KOPT-K1 (cell line): ENCODE data around the gene HADHB.
"Not testable (repeated sequence)": the region's sequence is repeated elsewhere in the genome, so short reads cannot be mapped to it uniquely, and the experiment has no call there.

ENCODE experiments used
- H3K27ac ChIP-seq: fragments of 200-600 bp; sonication (generic); 2 replicates; pipeline ENCODE4 v1.5.1; 2016; ENCODE audit warnings: antibody characterized with exemption, mild to moderate bottlenecking, low read depth, low read length; ENCODE audit not compliant: poor library complexity, severe bottlenecking
- H3K36me3 ChIP-seq: fragments of 200-600 bp; sonication (generic); 2 replicates; pipeline ENCODE4 v1.5.1; 2017; ENCODE audit warnings: antibody characterized with exemption, mild to moderate bottlenecking, low read length, moderate library complexity; ENCODE audit not compliant: insufficient read depth
- H3K9me3 ChIP-seq: fragments of 200-600 bp; sonication (generic); 2 replicates; pipeline ENCODE4 v1.5.1; 2017; ENCODE audit warnings: antibody characterized with exemption, low read length, mild to moderate bottlenecking; ENCODE audit not compliant: insufficient read depth, poor library complexity, severe bottlenecking

Gene HADHB

DNA sequence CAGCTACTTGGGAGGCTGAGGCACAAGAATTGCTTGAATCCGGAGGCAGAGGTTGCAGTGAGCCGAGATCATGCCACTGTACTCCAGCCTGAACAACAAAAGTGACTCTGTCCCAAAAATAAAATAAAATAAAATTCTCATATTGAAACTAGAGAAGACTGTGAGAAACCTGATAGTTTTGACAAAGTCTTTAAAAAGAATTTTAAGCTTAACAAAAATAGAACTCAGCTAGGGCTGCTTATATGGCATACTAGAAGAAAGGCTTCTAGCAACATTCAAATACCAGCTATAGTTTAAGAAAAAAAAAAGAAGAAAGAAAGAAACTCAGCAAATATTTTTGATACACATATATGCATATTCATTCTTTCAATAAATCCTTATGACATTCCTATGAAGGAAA lies 13.9 kb upstream of the HADHB start:
- H3K27ac ChIP-seq: no peak overlapping the region
- peaks cover 4% of the 10 kb centered on the region for H3K9me3 ChIP-seq
- peaks cover 100% of the 10 kb centered on the region for H3K36me3 ChIP-seq

GRCh38 chr2:26235089-26235488 lies 9.7 kb upstream of the HADHB start:
- peaks cover 93% of the 10 kb centered on the region for H3K36me3 ChIP-seq
- no peaks in the 10 kb centered on the region for H3K9me3 ChIP-seq
- no peak overlapping the region for H3K27ac ChIP-seq

- Histone ChIP-seq H3K36me3 (peaks cover 65% of the 10 kb centered on the region), H3K27ac (no peak overlapping the region), H3K9me3 (no peaks in the 10 kb centered on the region)
Observed at GRCh38 chr2:26237868-26238267, 6.9 kb upstream of the HADHB start.

GRCh38 chr2:26238311-26238958 lies 6.3 kb upstream of the HADHB start:
- Histone ChIP-seq H3K9me3 (no peaks in the 10 kb centered on the region), H3K36me3 (peaks cover 59% of the 10 kb centered on the region), H3K27ac (no peak overlapping the region)

GRCh38 chr2:26241928-26242436 lies 2.8 kb upstream of the HADHB start:
- Histone ChIP-seq H3K36me3 (peaks cover 25% of the 10 kb centered on the region), H3K9me3 (no peaks in the 10 kb centered on the region), H3K27ac (peak overlapping the region; percentile 95)

- Histone ChIP-seq H3K27ac (peak overlapping the region; percentile 95), H3K9me3 (no peaks in the 10 kb centered on the region), H3K36me3 (peaks cover 9% of the 10 kb centered on the region)
Observed at GRCh38 chr2:26243470-26244308, 1.1 kb upstream of the HADHB start.

GRCh38 chr2:26245231-26245732 lies 543 bp downstream of the HADHB start:
- Histone ChIP-seq H3K9me3 (no peaks in the 10 kb centered on the region), H3K36me3 (no peaks in the 10 kb centered on the region), H3K27ac (peak overlapping the region; percentile 95)

DNA sequence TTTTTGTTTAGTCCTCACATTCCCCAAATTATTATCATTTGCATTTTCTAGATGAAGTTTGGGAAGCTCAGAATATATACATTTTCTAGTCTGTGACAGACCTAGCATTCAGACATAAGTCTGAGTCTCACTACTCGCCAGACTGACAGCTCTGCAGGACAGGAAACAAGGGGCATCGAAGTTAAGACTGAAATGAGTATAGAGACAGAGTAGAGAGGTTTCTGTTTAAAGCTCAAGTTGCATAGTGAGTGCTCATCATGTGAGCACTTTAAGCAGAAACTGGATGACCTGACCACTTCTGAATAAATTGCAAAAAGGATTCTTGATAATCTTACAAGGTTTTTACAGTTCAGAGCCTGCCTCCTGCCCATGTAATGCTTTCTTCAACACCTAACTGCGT lies 1.1 kb downstream of the HADHB start:
- no peaks in the 10 kb centered on the region for H3K9me3 ChIP-seq
- no peaks in the 10 kb centered on the region for H3K36me3 ChIP-seq
- peak overlapping the region; percentile 95 for H3K27ac ChIP-seq

GRCh38 chr2:26246818-26247217 lies 2.1 kb downstream of the HADHB start:
- Histone ChIP-seq H3K9me3 (no peaks in the 10 kb centered on the region), H3K36me3 (no peaks in the 10 kb centered on the region), H3K27ac (no peak overlapping the region)

DNA sequence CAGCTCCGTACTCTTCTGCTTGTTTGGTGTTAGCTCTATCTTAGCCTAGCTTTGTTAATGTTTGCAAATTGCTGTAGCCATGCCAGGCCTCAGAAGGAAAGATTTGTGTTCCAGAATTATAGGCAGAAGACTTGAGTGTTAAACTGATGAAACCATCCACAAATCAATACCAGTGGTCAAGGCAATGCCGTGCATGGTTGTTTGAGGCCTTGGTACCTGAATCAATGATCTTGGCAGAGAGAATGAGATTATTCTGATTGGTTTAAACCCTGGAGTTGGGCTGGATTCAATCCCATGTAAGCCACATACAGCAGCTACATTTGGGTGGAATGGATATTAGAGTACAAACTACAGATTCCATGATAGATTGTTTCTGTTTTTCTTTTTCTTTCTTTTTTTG lies 4.9 kb downstream of the HADHB start:
- Histone ChIP-seq H3K9me3 (no peaks in the 10 kb centered on the region), H3K36me3 (0 out of 2 replicates have a peak, but pooled peaks cover 2% of the 10 kb centered on the region), H3K27ac (no peak overlapping the region)

GRCh38 chr2:26251893-26252292 lies 7.2 kb downstream of the HADHB start:
- peaks cover 9% of the 10 kb centered on the region; the same call in 1 of the 2 replicates for H3K36me3 ChIP-seq
- no peaks in the 10 kb centered on the region for H3K9me3 ChIP-seq
- H3K27ac ChIP-seq: no peak overlapping the region

- Histone ChIP-seq H3K36me3 (peaks cover 38% of the 10 kb centered on the region; the same call in 1 of the 2 replicates), H3K27ac (no peak overlapping the region), H3K9me3 (no peaks in the 10 kb centered on the region)
Observed at GRCh38 chr2:26255759-26256384, 11.1 kb downstream of the HADHB start.

DNA sequence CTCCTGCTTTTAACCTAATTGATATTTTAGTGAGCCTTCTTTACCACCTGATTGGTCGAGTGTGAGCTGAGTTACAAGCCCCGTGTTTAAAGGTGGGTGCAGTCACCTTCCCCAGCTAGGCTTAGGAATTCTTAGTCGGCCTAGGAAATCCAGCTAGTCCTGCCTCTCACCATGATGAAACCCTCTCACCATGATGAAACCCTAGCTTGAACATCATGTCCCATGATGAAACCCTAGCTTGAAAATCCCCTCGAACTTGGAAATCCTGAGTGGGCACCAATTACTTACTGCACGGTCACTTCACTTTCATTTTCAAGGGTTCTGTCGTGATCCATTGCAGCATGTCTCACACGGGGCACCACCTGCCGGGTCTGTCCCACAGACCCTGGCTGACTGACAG lies 14.1 kb downstream of the HADHB start:
- H3K27ac ChIP-seq, H3K9me3 ChIP-seq: not testable (repeated sequence)
- H3K36me3 ChIP-seq: peaks cover 44% of the 10 kb centered on the region; the same call in 1 of the 2 replicates

DNA sequence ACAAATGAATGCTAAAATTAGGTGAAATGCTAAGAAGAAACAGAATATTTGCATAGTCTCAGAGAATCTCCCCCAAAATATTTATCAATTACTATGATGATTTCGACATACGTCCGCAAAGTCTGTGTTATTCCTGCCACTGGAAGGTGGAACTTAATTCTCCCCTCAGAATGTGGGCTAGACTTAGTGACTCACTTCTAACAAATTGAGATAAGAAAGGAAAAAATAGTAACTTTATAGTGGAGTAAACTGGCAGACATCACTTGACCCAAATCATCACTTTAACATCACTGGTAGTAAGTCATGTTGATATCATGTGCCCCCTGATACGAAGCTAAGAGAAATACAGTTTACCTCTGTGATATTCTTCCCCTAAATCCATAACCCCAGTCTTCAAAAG lies 23.5 kb downstream of the HADHB start:
- no peaks in the 10 kb centered on the region for H3K9me3 ChIP-seq
- no peak overlapping the region for H3K27ac ChIP-seq
- H3K36me3 ChIP-seq: peaks cover 26% of the 10 kb centered on the region; the same call in 1 of the 2 replicates
